GM23248 (cell line): ENCODE results near the gene LZTFL1.

Experiments used
- EZH2 ChIP-seq: fragments of 200-600 bp; sonication (generic); IDR thresholded peaks from 2 replicates; pipeline ENCODE4 v1.6.1; 2018; ENCODE audit warnings: antibody characterized with exemption, mild to moderate bottlenecking; ENCODE audit not compliant: insufficient read depth, poor library complexity, severe bottlenecking
- EZH2phosphoT487 ChIP-seq: fragments of 200-600 bp; sonication (generic); IDR thresholded peaks from 2 replicates; pipeline ENCODE4 v1.6.1; 2018; ENCODE audit warnings: antibody characterized with exemption, moderate library complexity, mild to moderate bottlenecking, low read depth; ENCODE audit not compliant: insufficient read depth

DNA sequence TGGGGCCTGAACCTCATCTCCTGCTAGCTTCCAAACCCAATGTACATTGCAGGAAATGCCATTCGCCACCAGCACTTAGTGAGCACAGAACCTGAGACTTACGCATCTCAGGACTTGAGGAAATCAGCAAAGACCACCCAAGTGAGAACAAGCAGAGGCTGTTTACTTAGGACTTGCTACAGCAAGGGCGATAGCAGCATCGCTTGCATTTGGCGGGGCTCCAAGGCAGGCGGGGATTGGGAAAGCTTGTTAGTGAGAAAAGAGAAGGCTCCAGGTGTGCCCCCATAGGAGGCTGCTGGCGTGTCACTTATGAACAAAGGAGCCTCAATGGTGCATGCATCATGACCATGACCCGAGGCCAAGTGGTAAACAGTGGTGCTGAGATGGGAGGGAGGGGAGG is 65.3 kb downstream of the LZTFL1 start:
- TF ChIP-seq EZH2 (no peak), EZH2phosphoT487 (no peak)
